ENCODE measurements around the gene RUNX2.

- no peak for TF ChIP-seq CTCF (IDR thresholded peaks at IDR 0.05)
- TF ChIP-seq EZH2 (IDR thresholded peaks at IDR 0.05; ENCODE audit: borderline replicate concordance, insufficient read depth, low read depth, low read length, poor library complexity, severe bottlenecking): no peak
Observed at GRCh38 chr6:45567879-45568278, 239.7 kb downstream of the RUNX2 start.
